Stimulated activated CD4-positive, alpha-beta T cell treated with anti-CD3 and anti-CD28 coated beads, Interleukin-12 subunit alpha, Interleukin-12 subunit beta, amount 100 ng/mL, for 4 hours (primary cell): ENCODE measurements around the gene VPS4A.
A peak's percentile ranks its signal among the peaks of the same experiment; 100 is the strongest.
"Not testable (repeated sequence)": the region's sequence is repeated elsewhere in the genome, so short reads cannot be mapped to it uniquely, and the experiment has no call there.

Experiments
- DNase-seq: peaks from one replicate; pipeline ENCODE4 v3.0.0-alpha.2; 2020

The VPS4A gene

DNA sequence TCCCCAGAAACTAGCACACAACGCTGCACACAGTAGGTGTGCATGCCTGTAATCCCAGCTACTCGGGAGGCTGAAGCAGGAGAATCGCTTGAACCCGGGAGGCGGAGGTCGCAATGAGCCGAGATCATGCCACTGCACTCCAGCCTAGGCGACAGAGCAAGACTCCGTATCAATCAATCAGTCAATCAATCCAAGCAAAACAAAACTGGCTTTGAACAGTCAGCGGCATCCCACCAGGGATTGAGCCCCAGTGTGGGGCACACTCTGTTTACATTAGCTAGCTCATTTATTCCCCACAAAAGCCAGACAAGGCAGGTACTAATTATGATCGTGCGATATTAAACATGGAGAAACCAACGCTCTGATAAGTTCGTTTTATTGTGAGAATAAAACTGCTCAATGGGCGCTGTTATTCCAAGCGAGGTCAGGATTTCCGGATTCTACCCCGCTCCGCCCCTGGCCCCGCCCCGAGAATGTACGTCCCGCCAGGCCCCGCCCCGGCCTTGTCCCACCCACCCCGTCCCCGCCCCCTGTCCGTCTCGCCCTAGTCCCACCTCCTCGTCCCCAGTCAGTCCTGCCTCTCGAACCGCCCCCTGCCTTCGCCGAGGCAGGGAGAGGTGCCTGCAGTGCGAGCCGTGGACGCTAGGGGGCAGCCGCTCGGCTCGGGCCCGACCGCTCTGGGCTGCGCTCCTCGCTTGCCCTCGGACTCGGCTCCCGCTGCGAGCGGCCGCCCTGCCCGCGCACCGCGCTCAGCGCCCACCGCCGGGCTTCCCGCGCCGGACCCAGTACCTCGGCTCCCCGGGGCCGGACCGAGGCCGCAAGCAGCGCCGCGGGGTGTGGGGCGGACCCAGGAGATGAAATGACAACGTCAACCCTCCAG lies at the start of gene VPS4A:
VPS4A (plus strand) TSS at position 698 of the 880 bp plus-strand sequence; CDS start at position 860, 162 bp downstream.
- peak; percentile 99 for DNase-seq

- DNase-seq: no peak
These were observed 44.7 kb upstream of the VPS4A start for GRCh38 chr16:69266334-69267063.

DNA sequence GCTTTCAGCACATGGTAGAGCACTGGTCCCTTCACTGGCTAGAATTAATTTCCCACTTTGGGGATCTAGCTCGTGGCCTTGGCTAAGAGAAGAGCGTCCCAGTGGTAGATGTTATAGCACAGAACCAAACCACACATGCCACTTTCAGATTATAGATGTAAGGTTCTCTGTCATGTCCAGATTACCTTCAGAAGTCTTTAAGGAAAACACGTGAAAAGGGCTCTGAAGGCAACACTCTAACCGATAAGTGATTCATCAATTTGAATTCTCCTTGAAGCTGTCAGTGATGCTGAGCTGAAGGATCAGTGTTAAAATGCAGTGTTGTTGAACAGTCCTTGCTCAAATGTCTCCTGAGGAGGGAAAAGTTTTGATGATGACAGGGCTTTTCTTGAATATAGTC lies 43.5 kb upstream of the VPS4A start:
- no peak for DNase-seq

DNA sequence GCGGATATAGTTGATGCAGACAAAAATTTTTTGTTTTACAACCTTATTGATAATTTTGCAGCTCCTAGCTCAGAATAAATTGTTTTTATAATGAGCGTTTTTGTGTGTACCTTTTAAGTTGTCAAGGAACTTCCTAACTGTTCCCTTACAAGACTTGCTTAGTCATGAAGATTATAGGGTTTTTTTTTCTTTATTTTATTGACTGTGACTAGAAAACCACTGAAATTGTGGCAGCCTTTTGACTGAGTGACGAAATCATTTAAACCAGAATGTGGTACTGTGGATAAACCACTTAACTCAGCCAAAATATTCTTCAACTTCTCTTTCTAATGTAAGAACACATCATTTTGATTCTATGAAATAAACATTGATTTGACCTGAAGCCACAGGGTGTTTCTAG lies 40.8 kb upstream of the VPS4A start:
- no peak for DNase-seq

GRCh38 chr16:69270831-69271230 lies 40.3 kb upstream of the VPS4A start:
- DNase-seq: no peak

DNA sequence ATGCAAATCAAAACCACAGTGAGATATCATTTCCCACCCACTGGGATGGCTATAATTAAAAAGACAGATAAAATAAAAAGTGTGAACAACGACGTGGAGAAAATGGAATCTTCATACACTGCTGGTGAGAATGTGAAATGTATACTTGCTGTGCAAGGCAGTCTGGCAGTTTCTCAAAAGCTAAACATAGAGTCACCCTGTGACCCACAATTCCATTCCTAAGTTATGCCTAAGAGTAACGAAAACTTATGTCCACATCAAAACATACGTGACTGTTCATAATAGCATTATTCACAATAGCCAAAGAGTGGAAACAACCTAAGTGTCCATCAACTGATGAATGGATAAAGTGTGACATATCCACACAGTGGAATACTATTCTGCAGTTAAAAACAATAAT lies 38.1 kb upstream of the VPS4A start:
- no peak for DNase-seq

DNA sequence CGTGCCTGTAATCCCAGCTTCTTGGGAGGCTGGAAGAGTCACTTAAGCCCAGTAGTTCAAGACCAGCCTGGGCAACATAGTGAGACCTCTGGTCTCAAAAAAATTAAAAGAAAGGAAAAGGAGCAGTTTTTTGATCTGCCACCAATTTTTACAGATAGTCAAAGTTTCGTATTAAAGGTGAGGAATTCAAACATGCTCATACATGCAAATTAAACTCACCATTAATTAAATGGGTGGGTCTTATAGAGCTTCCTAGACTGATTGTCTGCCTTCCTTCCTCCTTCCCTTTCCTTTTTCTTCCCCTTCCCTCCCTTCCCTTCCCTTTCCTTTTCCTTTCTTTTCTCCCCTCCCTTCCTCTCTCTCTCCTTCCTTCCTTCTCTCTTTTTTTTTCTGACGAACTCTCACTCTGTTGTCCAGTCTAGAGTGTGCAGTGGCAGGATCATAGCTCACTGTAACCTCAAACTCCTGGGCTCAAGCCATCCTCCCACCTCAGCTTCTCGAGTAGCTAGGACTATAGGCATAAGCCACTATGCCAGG lies 36.4 kb upstream of the VPS4A start:
- DNase-seq: no peak

GRCh38 chr16:69276148-69277115 lies 34.7 kb upstream of the VPS4A start:
- DNase-seq: no peak

DNA sequence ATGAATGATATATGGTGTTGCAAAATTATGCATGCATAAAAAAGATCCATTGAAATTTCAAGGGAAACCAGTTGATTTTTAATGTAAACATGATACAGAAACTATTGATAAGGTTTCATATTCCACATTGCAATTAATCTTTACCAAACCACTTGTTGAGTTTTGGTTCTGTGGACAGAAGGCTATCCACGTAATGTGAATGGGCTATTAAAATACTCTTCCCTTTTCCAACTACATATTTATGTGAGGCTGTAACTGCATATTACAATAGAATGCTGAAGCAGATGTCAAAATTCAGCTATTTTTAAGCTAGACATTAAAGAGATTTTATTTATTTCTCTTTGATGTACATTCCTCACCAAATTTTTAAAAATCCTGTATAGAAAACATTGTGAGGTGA lies 33.7 kb upstream of the VPS4A start:
- no peak for DNase-seq

GRCh38 chr16:69283851-69284250 lies 27.3 kb upstream of the VPS4A start:
- DNase-seq: no peak

DNA sequence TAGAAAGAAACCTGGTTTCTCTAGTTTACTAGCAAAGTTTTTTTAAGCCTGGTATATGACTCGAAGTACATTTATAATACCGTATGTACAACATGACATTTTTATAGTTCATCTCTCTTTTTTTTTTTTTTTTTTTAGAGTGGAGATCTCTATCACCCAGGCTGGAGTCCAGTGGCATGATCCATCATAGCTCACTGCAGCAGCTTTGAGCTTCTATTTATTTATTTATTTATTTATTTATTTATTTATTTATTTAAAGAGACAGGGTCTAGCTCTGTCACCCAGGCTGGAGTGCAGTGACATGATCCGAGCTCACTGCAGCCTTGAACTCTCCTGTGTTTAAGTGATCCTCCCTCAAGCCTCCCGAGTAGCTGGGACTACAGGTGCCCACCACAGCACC lies 25.9 kb upstream of the VPS4A start:
- no peak for DNase-seq

- DNase-seq: peak; percentile 11
These were observed 24.0 kb upstream of the VPS4A start for GRCh38 chr16:69286941-69287713.

DNA sequence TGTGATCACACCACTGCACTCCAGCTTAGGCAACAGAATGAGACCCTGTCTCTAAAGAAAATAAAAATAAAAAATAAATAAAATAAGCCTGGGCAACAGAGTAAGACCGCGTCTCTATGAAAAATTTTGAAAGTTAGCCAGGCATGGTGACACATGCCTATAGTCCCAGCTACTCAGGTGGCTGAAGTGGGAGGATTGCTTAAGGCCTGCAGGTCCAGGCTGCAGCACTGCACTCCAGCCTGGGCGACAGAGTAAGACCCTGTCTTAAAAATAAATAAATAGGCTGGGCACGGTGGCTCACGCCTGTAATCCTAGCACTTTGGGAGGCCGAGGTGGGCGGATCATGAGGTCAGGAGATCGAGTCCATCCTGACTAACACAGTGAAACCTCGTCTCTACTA lies 19.5 kb upstream of the VPS4A start:
- not testable (repeated sequence) for DNase-seq

GRCh38 chr16:69293401-69293800 lies 17.7 kb upstream of the VPS4A start:
- DNase-seq: no peak

- DNase-seq: no peak
These were observed 17.1 kb upstream of the VPS4A start for GRCh38 chr16:69294051-69294450.

DNA sequence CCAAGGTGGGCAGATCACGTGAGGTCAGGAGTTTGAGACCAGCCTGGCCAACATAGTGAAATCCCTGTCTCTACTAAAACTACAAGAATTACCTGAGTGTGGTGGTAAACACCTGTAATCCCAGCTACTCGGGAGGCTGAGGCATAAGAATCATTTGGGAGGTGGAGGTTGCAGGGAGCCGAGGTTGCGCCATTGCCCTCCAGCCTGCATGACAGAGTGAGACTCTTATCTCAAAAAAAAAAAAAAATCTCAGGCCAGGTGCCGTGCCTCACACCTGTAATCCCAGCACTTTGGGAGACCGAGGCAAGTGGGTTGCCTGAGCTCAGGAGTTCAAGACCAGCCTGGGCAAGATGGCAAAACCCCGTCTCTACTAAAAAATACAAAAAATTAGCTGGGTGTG lies 14.4 kb upstream of the VPS4A start:
- DNase-seq: not testable (repeated sequence)

DNA sequence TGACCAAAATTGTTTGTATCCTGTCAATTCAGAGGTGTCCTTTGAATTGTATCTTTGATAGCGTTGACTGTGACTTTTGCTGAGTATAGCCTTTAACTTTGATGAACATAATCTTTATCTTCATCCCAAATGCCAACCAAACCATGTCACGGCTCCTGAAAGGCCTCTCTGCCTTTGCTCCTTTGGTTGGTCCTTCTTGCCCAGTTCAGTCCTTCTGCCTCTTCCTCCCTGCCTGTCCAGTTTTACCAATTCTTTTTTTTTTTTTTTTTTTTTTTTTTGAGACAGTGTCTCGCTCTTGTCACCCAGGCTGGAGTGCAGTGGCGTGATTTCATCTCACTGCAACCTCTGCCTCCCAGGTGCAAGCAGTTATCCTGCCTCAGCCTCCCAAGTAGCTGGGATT lies 12.9 kb upstream of the VPS4A start:
- no peak for DNase-seq

DNA sequence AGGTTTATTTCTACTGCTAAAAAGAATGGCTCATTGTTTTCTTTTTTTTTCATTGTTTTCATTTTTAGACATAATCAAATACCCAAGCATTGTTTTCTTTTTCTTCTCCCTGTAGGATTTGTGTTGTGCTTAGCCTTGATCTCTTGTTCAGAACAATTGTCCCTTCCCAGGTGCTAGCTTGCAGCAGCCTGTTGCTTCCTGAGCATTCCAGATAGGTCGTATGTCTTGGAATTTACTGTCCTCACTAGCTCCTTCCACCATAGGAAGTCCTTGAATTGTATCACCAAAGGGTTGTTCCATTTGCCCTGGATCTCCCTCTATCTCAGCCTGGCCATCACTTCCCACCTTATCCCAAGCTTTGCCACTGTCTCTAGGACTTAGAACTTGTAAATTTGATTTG lies 10.0 kb upstream of the VPS4A start:
- DNase-seq: no peak

DNA sequence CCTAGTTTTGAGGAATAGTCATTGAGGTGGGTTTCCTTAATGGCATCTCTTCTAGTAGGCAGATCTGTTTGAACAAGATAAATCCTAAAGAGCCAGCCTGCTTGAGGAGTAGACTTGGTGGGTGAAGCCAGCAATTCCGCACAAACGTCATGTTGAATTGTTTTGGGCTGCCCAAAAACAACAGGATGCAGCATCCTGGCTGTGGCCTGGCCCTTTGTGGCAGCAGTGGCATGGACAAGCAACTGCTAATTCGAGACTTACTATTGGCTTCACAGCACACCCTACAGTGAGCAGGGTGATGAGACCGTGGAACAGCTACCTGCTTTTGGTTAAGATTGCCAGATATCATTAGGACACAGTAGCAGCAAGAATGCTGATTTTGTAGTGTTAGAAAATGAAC lies 9.3 kb upstream of the VPS4A start:
- DNase-seq: no peak

- no peak for DNase-seq
These were observed 8.8 kb upstream of the VPS4A start for GRCh38 chr16:69302301-69302700.

- DNase-seq: no peak
These were observed 5.1 kb upstream of the VPS4A start for GRCh38 chr16:69306031-69306430.

- DNase-seq: no peak
These were observed 4.1 kb upstream of the VPS4A start for GRCh38 chr16:69307091-69307490.
